Panc1 (cell line): ENCODE results near the gene PRKG1.
A peak's percentile ranks its signal among the peaks of the same experiment; 100 is the strongest.

Experiments used
- POLR2AphosphoS5 ChIP-seq: IDR thresholded peaks from 2 replicates; pipeline ENCODE4 v1.6.1; 2012; ENCODE audit warnings: mild to moderate bottlenecking, low read depth, low read length, moderate library complexity
- SIN3A ChIP-seq: IDR thresholded peaks from 2 replicates; pipeline ENCODE4 v1.6.1; 2012; ENCODE audit warnings: low read depth, mild to moderate bottlenecking, low read length, moderate library complexity, borderline replicate concordance; ENCODE audit not compliant: insufficient read depth
- TF ChIP-seq, protein P1 (sequence below): fragments of 450-650 bp; IDR thresholded peaks from 2 replicates; pipeline ENCODE4 v1.5.1; 2017; ENCODE audit warnings: mild to moderate bottlenecking
- TF ChIP-seq, protein P2 (sequence below), 2 experiments: IDR thresholded peaks; 2 replicates each; pipeline ENCODE4 v1.6.1; 2011 to 2012; ENCODE audit warnings: low read depth in 2 of 2, control low read depth in 1 of 2, low read length in 1 of 2, mild to moderate bottlenecking in 1 of 2, moderate library complexity in 1 of 2; ENCODE audit not compliant: insufficient read depth in 1 of 2

DNA sequence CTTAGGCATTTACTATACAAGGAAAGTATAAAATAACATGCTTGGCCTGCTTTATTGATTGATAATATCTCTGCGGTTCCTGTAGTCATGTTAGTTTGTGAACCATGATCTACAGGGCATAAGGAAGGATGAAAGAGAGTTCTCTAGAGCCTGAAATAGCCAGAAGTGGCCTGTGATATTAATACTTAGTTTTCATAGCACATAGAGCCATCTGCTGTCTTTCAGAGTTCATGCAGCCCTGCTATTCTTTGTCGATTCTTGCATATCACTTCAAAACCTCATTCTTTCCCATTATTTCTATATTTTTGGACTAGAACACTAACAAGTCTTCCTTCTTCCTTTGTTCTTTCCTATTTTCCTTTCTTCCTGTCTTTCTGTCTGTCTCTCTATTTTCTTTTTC is 26.4 kb upstream of the PRKG1 start:
- TF ChIP-seq, protein P1, sequence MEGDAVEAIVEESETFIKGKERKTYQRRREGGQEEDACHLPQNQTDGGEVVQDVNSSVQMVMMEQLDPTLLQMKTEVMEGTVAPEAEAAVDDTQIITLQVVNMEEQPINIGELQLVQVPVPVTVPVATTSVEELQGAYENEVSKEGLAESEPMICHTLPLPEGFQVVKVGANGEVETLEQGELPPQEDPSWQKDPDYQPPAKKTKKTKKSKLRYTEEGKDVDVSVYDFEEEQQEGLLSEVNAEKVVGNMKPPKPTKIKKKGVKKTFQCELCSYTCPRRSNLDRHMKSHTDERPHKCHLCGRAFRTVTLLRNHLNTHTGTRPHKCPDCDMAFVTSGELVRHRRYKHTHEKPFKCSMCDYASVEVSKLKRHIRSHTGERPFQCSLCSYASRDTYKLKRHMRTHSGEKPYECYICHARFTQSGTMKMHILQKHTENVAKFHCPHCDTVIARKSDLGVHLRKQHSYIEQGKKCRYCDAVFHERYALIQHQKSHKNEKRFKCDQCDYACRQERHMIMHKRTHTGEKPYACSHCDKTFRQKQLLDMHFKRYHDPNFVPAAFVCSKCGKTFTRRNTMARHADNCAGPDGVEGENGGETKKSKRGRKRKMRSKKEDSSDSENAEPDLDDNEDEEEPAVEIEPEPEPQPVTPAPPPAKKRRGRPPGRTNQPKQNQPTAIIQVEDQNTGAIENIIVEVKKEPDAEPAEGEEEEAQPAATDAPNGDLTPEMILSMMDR = peak; percentile 6; the same call in 1 of the 2 replicates
- TF ChIP-seq, protein P2, sequence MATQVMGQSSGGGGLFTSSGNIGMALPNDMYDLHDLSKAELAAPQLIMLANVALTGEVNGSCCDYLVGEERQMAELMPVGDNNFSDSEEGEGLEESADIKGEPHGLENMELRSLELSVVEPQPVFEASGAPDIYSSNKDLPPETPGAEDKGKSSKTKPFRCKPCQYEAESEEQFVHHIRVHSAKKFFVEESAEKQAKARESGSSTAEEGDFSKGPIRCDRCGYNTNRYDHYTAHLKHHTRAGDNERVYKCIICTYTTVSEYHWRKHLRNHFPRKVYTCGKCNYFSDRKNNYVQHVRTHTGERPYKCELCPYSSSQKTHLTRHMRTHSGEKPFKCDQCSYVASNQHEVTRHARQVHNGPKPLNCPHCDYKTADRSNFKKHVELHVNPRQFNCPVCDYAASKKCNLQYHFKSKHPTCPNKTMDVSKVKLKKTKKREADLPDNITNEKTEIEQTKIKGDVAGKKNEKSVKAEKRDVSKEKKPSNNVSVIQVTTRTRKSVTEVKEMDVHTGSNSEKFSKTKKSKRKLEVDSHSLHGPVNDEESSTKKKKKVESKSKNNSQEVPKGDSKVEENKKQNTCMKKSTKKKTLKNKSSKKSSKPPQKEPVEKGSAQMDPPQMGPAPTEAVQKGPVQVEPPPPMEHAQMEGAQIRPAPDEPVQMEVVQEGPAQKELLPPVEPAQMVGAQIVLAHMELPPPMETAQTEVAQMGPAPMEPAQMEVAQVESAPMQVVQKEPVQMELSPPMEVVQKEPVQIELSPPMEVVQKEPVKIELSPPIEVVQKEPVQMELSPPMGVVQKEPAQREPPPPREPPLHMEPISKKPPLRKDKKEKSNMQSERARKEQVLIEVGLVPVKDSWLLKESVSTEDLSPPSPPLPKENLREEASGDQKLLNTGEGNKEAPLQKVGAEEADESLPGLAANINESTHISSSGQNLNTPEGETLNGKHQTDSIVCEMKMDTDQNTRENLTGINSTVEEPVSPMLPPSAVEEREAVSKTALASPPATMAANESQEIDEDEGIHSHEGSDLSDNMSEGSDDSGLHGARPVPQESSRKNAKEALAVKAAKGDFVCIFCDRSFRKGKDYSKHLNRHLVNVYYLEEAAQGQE (IDR thresholded peaks at IDR 0.05; ENCODE audit: insufficient read depth in 1 of 2, low read depth in 2 of 2, low read length in 1 of 2) = no peak
- no peak for TF ChIP-seq POLR2AphosphoS5
- no peak for TF ChIP-seq SIN3A
